K562 (cell line): ENCODE data around the gene GRB10. TPM values are rescaled to one million over a fixed set of nuclear protein-coding genes. Genes with fewer than 3 reads are reported as not detected.

ENCODE experiments used
- CBX5 ChIP-seq: IDR thresholded peaks from 2 replicates; pipeline ENCODE4 v1.6.1; 2014; ENCODE audit warnings: low read depth, borderline replicate concordance
- CREM ChIP-seq: IDR thresholded peaks from 2 replicates; pipeline ENCODE4 v1.6.1; 2014; ENCODE audit warnings: antibody characterized with exemption, low read depth
- EHMT2 ChIP-seq: fragments of 450-650 bp; IDR thresholded peaks from 2 replicates; pipeline ENCODE4 v1.6.1; 2018; ENCODE audit warnings: antibody characterized with exemption
- FOXP1 ChIP-seq: sonication (generic); formaldehyde crosslinking; IDR thresholded peaks from 2 replicates; pipeline ENCODE4 v1.8.0; 2022; ENCODE audit warnings: mild to moderate bottlenecking, missing genetic modification reagents
- KAT7 ChIP-seq: sonication (generic); formaldehyde crosslinking; IDR thresholded peaks from 2 replicates; pipeline ENCODE4 v1.8.0; 2022; ENCODE audit warnings: missing genetic modification reagents, mild to moderate bottlenecking, borderline replicate concordance
- MTA1 ChIP-seq: fragments of 450-650 bp; IDR thresholded peaks from 2 replicates; pipeline ENCODE4 v1.6.1; 2017; ENCODE audit warnings: borderline replicate concordance
- MYNN ChIP-seq, 2 experiments: sonication (generic); formaldehyde crosslinking in 1 of 2; IDR thresholded peaks; 2 replicates each; pipeline versions ENCODE4 v1.5.0 to v1.6.1; 2016 to 2020; ENCODE audit warnings: antibody characterized with exemption in 1 of 2, missing genetic modification reagents in 1 of 2
- SETDB1 ChIP-seq: IDR thresholded peaks from one replicate; pipeline ENCODE4 v1.6.1; 2012; ENCODE audit warnings: low read length, control low read depth, inconsistent platforms
- ZEB2 ChIP-seq: fragments of 450-650 bp; IDR thresholded peaks from 2 replicates; pipeline ENCODE4 v1.6.1; 2016
- ZFX ChIP-seq: sonication (generic); formaldehyde crosslinking; IDR thresholded peaks from 2 replicates; pipeline ENCODE4 v1.8.0; 2022; ENCODE audit warnings: mild to moderate bottlenecking, missing genetic modification reagents, moderate library complexity
- ZNF140 ChIP-seq: fragments of 250-450 bp; sonication (Bioruptor Pico); IDR thresholded peaks from 2 replicates; pipeline ENCODE4 v1.8.0; 2021; ENCODE audit warnings: moderate library complexity, mild to moderate bottlenecking, inconsistent platforms
- ZNF347 ChIP-seq: fragments of 450-650 bp; formaldehyde crosslinking; IDR thresholded peaks from 2 replicates; pipeline ENCODE4 v1.4.0; 2020; ENCODE audit warnings: low read depth, mild to moderate bottlenecking, moderate library complexity
- ZNF408 ChIP-seq: fragments of 250-450 bp; sonication (Bioruptor Pico); IDR thresholded peaks from 2 replicates; pipeline ENCODE4 v1.4.0; 2020; ENCODE audit warnings: low read depth, mild to moderate bottlenecking, moderate library complexity
- ZNF76 ChIP-seq: fragments of 250-450 bp; sonication (Bioruptor Pico); IDR thresholded peaks from 2 replicates; pipeline ENCODE4 v1.4.0; 2020; ENCODE audit warnings: mild to moderate bottlenecking, moderate library complexity, borderline replicate concordance
- polyA plus RNA-seq, 8 experiments: library from polyadenylated mRNA; depleted of rRNA in 4 of 8; stranded (reverse) in 5 of 8; unstranded in 3 of 8; fragments of >200 nt; fragmentation: Nextera tagmentation in 2 of 8; fragmentation: Illumina TruSeq in 1 of 8; extraction: Ambion mirVana in 2 of 8; extraction: Trizol in 1 of 8; gene quantifications; 2 replicates each; pipeline versions ENCODE4 v1.2.1 to v1.2.3, GENCODE V29; 2011 to 2014; ENCODE audit warnings: inconsistent platforms in 1 of 8, missing spikeins in 1 of 8
- total RNA-seq, 7 experiments: library from RNA; depleted of rRNA in 6 of 7; stranded (reverse); fragments of >200 nt in 6 of 7; fragmentation: Illumina TruSeq in 2 of 7; extraction: Trizol in 2 of 7; gene quantifications; 2 replicates each; pipeline versions ENCODE4 v1.2.1 to v1.2.3, GENCODE V29; 2011 to 2021; ENCODE audit warnings: low replicate concordance in 1 of 7
- TF ChIP-seq, protein P1 (sequence below), 2 experiments: IDR thresholded peaks in 1 of 2; conservative IDR thresholded peaks in 1 of 2; 2 replicates each; pipeline ENCODE4 v1.6.1; 2016; ENCODE audit warnings: low read depth in 2 of 2, mild to moderate bottlenecking in 1 of 2, missing compliant biosample characterization in 1 of 2, missing genetic modification characterization in 1 of 2, moderate library complexity in 1 of 2
- TF ChIP-seq, protein P2 (sequence below): IDR thresholded peaks from 3 replicates; pipeline ENCODE4 v1.6.1; 2011; ENCODE audit warnings: borderline replicate concordance, mild to moderate bottlenecking, moderate library complexity; ENCODE audit not compliant: insufficient read length; ENCODE audit errors: extremely low read depth
- TF ChIP-seq, protein P3 (sequence below): fragments of 450-650 bp; formaldehyde crosslinking; IDR thresholded peaks from 2 replicates; pipeline ENCODE4 v1.4.0; 2020; ENCODE audit warnings: mild to moderate bottlenecking, moderate library complexity
- TF ChIP-seq, protein P4 (sequence below): fragments of 250-450 bp; sonication (Bioruptor Pico); IDR thresholded peaks from 2 replicates; pipeline ENCODE4 v1.5.0; 2020; ENCODE audit warnings: mild to moderate bottlenecking, borderline replicate concordance

The GRB10 gene
- total and polyA plus RNA-seq, 9 of the 15 experiments (the other 6 are each of a cell fraction or from before 2014, with no cell fraction given), result 8.9 to 88.5 (median 40.7) TPM

DNA sequence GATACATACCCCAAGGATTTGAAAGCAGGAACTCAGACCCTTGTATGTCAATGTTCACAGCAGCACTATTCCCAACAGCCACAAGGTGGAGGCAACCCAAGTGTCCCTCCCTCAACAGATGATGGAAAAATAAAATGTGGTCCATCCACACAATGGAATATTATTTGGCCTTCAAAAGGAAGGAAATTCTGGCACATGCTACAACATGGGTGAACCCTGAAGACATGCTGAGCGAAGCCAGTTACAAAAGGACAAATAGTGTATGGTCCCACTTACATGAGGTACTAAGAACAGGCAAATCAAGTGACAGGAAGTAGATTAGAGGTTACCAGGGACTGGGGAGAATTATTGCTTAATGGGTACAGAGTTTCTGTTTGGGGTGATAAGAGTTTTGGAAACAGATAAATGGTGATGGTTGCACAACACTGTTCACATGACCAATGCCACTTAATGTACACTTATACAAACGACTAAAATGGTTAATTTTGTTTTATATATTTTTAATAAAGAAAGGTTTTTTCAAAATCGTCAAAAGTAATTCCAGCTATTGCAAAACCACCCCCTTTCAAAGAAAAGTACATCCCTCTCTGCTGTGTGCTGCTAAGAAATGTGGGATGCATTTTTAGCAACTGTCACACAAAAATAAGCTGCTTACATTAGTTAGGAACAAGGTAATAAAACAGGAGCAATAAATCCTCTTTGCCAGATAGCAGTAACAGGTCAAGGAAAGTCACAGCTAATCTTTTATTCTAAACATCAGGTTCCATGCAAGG is 85.7 kb downstream of the GRB10 start (continued):
- no peak for TF ChIP-seq KAT7 (CRISPR knock-in tag)
- no peak for TF ChIP-seq ZNF347 (CRISPR knock-in tag)
- TF ChIP-seq ZNF408 (CRISPR knock-in tag), result no peak
- TF ChIP-seq ZFX (CRISPR knock-in tag), result no peak
- no peak for TF ChIP-seq CREM
- no peak for TF ChIP-seq SETDB1
- TF ChIP-seq ZNF140 (CRISPR knock-in tag), result no peak
- TF ChIP-seq, protein P1, sequence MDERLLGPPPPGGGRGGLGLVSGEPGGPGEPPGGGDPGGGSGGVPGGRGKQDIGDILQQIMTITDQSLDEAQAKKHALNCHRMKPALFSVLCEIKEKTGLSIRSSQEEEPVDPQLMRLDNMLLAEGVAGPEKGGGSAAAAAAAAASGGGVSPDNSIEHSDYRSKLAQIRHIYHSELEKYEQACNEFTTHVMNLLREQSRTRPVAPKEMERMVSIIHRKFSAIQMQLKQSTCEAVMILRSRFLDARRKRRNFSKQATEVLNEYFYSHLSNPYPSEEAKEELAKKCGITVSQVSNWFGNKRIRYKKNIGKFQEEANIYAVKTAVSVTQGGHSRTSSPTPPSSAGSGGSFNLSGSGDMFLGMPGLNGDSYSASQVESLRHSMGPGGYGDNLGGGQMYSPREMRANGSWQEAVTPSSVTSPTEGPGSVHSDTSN (CRISPR knock-in tag; IDR thresholded peaks at IDR 0.05; ENCODE audit: low read depth), result no peak
- TF ChIP-seq, protein P1 (tag; conservative IDR thresholded peaks at IDR 0.05; ENCODE audit: low read depth), result 0 out of 2 replicates have a peak, but pooled peaks have one; percentile 30
- TF ChIP-seq FOXP1 (CRISPR knock-in tag), result no peak
- TF ChIP-seq, protein P2, sequence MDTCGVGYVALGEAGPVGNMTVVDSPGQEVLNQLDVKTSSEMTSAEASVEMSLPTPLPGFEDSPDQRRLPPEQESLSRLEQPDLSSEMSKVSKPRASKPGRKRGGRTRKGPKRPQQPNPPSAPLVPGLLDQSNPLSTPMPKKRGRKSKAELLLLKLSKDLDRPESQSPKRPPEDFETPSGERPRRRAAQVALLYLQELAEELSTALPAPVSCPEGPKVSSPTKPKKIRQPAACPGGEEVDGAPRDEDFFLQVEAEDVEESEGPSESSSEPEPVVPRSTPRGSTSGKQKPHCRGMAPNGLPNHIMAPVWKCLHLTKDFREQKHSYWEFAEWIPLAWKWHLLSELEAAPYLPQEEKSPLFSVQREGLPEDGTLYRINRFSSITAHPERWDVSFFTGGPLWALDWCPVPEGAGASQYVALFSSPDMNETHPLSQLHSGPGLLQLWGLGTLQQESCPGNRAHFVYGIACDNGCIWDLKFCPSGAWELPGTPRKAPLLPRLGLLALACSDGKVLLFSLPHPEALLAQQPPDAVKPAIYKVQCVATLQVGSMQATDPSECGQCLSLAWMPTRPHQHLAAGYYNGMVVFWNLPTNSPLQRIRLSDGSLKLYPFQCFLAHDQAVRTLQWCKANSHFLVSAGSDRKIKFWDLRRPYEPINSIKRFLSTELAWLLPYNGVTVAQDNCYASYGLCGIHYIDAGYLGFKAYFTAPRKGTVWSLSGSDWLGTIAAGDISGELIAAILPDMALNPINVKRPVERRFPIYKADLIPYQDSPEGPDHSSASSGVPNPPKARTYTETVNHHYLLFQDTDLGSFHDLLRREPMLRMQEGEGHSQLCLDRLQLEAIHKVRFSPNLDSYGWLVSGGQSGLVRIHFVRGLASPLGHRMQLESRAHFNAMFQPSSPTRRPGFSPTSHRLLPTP, result no peak
- TF ChIP-seq, protein P3, sequence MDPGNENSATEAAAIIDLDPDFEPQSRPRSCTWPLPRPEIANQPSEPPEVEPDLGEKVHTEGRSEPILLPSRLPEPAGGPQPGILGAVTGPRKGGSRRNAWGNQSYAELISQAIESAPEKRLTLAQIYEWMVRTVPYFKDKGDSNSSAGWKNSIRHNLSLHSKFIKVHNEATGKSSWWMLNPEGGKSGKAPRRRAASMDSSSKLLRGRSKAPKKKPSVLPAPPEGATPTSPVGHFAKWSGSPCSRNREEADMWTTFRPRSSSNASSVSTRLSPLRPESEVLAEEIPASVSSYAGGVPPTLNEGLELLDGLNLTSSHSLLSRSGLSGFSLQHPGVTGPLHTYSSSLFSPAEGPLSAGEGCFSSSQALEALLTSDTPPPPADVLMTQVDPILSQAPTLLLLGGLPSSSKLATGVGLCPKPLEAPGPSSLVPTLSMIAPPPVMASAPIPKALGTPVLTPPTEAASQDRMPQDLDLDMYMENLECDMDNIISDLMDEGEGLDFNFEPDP (CRISPR knock-in tag), result no peak
- no peak for TF ChIP-seq MTA1
- no peak for TF ChIP-seq ZNF76 (CRISPR knock-in tag)
- no peak for TF ChIP-seq ZEB2
- TF ChIP-seq EHMT2, result 0 out of 2 replicates have a peak, but pooled peaks have one; percentile 25
- no peak for TF ChIP-seq CBX5
- no peak for TF ChIP-seq MYNN (IDR thresholded peaks at IDR 0.05)
- TF ChIP-seq MYNN (CRISPR knock-in tag; IDR thresholded peaks at IDR 0.05), result no peak
- TF ChIP-seq, protein P4, sequence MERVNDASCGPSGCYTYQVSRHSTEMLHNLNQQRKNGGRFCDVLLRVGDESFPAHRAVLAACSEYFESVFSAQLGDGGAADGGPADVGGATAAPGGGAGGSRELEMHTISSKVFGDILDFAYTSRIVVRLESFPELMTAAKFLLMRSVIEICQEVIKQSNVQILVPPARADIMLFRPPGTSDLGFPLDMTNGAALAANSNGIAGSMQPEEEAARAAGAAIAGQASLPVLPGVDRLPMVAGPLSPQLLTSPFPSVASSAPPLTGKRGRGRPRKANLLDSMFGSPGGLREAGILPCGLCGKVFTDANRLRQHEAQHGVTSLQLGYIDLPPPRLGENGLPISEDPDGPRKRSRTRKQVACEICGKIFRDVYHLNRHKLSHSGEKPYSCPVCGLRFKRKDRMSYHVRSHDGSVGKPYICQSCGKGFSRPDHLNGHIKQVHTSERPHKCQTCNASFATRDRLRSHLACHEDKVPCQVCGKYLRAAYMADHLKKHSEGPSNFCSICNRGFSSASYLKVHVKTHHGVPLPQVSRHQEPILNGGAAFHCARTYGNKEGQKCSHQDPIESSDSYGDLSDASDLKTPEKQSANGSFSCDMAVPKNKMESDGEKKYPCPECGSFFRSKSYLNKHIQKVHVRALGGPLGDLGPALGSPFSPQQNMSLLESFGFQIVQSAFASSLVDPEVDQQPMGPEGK, result no peak
